ENCODE measurements around the gene PDX1.

The PDX1 gene

DNA sequence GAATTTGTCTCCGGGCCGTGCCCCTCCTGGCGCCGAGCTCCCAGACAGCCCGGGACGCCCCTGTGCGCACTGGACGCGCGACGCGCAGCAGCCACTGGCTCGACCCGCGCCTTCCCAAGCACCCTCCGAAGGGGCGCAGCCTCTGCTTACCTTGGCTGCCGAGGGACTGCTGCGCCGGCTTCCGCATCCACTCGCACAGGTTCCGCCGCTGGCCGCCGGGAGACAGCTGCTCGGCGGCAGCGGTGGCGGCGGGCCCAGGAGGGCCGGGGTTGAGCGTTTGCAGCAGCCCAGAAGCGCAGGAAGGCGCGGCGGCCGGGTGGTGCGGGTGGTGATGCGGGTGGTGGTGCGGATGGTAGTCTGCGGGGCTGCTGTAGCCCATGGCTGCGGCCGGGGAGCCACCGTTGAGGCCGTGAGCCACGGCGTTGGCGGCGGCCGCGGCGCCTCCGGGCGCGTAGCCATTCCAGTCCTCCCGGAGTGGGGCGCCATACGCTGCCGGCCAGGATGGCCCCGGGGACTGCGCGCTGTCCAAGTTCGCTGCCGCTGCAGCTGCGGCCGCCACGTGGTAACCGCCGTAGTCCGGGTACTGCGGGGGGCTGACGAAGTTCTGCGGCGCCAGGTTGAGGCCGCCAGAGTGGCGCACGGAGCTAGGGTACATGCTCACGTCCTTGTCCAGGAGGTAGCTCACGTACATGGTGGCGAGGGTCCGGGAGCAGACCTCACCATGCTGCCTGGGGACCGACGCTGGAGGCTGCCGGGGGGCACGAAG lies 48.7 kb downstream of the PDX1 start:
- no peak for DNase-seq (ENCODE audit: low read depth)
- TF ChIP-seq CTCF (IDR thresholded peaks at IDR 0.05; ENCODE audit: insufficient read depth, low read depth, low read length, missing control alignments), result no peak
- H3K4me3 ChIP-seq (ENCODE audit: low read length), result no peak overlapping the region

DNA sequence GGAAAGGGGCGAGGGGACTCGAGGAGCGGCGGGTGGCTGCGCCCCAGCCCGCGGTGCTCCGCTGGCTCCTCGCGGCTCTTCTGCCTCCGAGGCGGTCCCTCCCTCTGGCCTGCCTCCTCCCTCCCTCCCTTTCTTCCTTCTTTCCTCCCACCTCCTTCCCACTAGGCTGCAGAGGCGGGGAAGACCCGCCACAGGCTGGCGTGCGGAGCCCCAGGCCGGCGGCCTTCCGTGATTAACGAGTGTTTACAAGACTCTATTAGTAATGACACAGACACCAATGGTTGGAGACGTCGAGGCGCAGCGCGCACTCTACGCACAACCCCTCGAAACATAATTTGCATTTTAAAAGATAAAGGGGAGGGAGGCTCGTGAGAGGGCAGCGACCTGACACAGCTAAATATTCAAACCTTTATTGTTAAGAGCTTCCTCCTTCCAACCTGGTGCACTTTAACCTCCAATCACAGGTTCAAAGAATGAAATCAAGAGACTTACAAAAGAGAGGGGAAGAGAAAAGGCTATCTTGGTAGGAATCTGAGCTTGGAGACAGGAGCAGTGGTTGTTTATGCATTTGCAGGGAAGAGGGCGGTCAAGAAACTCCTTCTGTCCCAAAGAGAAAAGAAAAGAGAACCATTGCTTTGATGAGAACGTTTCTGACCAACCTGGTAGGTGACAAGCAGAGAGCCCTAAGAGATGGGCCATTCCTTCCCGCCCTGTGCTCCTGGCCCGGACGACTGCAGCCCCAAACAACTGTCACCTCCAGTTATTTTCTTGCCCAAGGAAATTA lies 49.5 kb downstream of the PDX1 start, which contains the start of gene CDX2:
TSS of gene CDX2 (minus strand) at position 234 of the 784 bp plus-strand sequence. CDS start 309 bp downstream, outside the sequence.
- no peak for DNase-seq (ENCODE audit: low read depth)
- no peak within 1 kb of the TSS for H3K4me3 ChIP-seq (ENCODE audit: low read length)
- no peak for TF ChIP-seq CTCF (IDR thresholded peaks at IDR 0.05; ENCODE audit: insufficient read depth, low read depth, low read length, missing control alignments)

GRCh38 chr13:27969866-27970229 lies 50.0 kb downstream of the PDX1 start:
- no peak overlapping the region for H3K4me3 ChIP-seq (ENCODE audit: low read length)
- DNase-seq (ENCODE audit: low read depth), result no peak
- no peak for TF ChIP-seq CTCF (IDR thresholded peaks at IDR 0.05; ENCODE audit: insufficient read depth, low read depth, low read length, missing control alignments)

GRCh38 chr13:27970382-27971235 lies 50.8 kb downstream of the PDX1 start:
- TF ChIP-seq CTCF (IDR thresholded peaks at IDR 0.05; ENCODE audit: insufficient read depth, low read depth, low read length, missing control alignments), result no peak
- no peak for DNase-seq (ENCODE audit: low read depth)
- H3K4me3 ChIP-seq (ENCODE audit: low read length), result no peak overlapping the region

GRCh38 chr13:27971236-27971645 lies 51.4 kb downstream of the PDX1 start:
- no peak for TF ChIP-seq CTCF (IDR thresholded peaks at IDR 0.05; ENCODE audit: insufficient read depth, low read depth, low read length, missing control alignments)
- H3K4me3 ChIP-seq (ENCODE audit: low read length), result no peak overlapping the region
- no peak for DNase-seq (ENCODE audit: low read depth)

- H3K4me3 ChIP-seq (ENCODE audit: low read length), result no peak overlapping the region
- no peak for DNase-seq (ENCODE audit: low read depth)
- no peak for TF ChIP-seq CTCF (IDR thresholded peaks at IDR 0.05; ENCODE audit: insufficient read depth, low read depth, low read length, missing control alignments)
Measured at GRCh38 chr13:27971776-27972477, 52.1 kb downstream of the PDX1 start.

Measured in epithelial cell of esophagus (primary cell).